ENCODE data around the gene SBF2. TPM values are rescaled to one million over a fixed set of nuclear protein-coding genes. Genes with fewer than 3 reads are reported as not detected.

Gene SBF2
- total RNA-seq, 2 donors from 2014 or later: 22.8 to 23.9 TPM

- TF ChIP-seq, protein P1, sequence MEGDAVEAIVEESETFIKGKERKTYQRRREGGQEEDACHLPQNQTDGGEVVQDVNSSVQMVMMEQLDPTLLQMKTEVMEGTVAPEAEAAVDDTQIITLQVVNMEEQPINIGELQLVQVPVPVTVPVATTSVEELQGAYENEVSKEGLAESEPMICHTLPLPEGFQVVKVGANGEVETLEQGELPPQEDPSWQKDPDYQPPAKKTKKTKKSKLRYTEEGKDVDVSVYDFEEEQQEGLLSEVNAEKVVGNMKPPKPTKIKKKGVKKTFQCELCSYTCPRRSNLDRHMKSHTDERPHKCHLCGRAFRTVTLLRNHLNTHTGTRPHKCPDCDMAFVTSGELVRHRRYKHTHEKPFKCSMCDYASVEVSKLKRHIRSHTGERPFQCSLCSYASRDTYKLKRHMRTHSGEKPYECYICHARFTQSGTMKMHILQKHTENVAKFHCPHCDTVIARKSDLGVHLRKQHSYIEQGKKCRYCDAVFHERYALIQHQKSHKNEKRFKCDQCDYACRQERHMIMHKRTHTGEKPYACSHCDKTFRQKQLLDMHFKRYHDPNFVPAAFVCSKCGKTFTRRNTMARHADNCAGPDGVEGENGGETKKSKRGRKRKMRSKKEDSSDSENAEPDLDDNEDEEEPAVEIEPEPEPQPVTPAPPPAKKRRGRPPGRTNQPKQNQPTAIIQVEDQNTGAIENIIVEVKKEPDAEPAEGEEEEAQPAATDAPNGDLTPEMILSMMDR (IDR thresholded peaks at IDR 0.05): no peak
- Histone ChIP-seq H3K4me1 (no peaks in the 10 kb centered on the region), H3K36me3 (no peaks in the 10 kb centered on the region), H3K4me3 (no peak overlapping the region), H3K27ac (no peak overlapping the region), H3K27me3 (no peaks in the 10 kb centered on the region), H3K9me3 (no peaks in the 10 kb centered on the region)
- DNase-seq (ENCODE audit: low spot score): no peak
Measured at GRCh38 chr11:9886595-9886994, 407.4 kb downstream of the SBF2 start.

DNA sequence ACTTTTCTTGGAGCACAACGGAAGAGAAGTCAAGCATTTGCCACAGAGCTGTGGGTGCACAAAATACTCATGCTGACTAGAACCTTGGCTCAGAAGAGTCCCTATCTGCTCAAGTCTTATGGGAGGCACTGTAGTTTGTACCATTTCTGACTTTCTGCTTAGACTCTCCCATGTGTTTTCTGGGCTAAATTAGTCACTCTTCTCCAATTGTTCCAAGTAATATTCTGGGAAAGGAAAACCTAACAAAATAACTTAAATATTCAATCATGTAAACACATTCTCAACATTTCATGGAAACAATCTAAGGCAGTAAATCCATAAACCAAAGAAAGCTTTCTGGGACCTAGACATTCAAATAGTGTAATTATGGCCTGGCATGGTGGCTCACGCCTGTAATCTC is 409.4 kb downstream of the SBF2 start:
- no peaks in the 10 kb centered on the region for H3K9me3 ChIP-seq
- H3K4me1 ChIP-seq: no peaks in the 10 kb centered on the region
- no peaks in the 10 kb centered on the region for H3K36me3 ChIP-seq
- no peaks in the 10 kb centered on the region for H3K27me3 ChIP-seq
- no peak for DNase-seq (ENCODE audit: low spot score)
- H3K27ac ChIP-seq: no peak overlapping the region
- TF ChIP-seq, protein P1 (IDR thresholded peaks at IDR 0.05): no peak
- H3K4me3 ChIP-seq: no peak overlapping the region

GRCh38 chr11:9880657-9881056 is 413.4 kb downstream of the SBF2 start:
- TF ChIP-seq, protein P1 (IDR thresholded peaks at IDR 0.05): no peak
- H3K27me3 ChIP-seq: no peaks in the 10 kb centered on the region
- no peak overlapping the region for H3K27ac ChIP-seq

DNA sequence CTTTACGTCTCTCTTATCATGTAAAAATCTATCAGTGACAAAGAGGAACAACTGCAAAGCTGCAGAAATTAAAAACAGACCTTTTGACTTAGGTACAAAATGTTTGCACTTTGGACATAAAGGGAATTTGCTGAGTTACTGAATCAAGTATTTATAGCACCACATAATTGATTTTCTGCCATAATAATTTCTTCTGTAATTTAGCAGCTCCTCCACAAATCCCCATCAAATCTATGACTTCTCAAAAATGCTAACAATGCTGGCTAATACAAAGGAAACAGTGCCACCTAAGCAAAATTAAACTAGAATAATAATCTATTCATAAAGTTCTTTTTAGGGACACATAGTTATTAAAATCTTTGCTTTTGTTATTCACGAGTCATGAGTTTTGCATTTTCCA is 415.1 kb downstream of the SBF2 start:
- Histone ChIP-seq H3K9me3 (no peaks in the 10 kb centered on the region), H3K4me3 (no peak overlapping the region), H3K36me3 (no peaks in the 10 kb centered on the region), H3K4me1 (no peaks in the 10 kb centered on the region), H3K27me3 (no peaks in the 10 kb centered on the region), H3K27ac (no peak overlapping the region)
- no peak for DNase-seq (ENCODE audit: low spot score)
- TF ChIP-seq, protein P1 (IDR thresholded peaks at IDR 0.05): no peak

More at GRCh38 chr11:9880657-9881056, 413.4 kb downstream of the SBF2 start:
- no peak for DNase-seq (ENCODE audit: low spot score)
- H3K9me3 ChIP-seq: no peaks in the 10 kb centered on the region
- no peaks in the 10 kb centered on the region for H3K36me3 ChIP-seq
- no peak overlapping the region for H3K4me3 ChIP-seq
- H3K4me1 ChIP-seq: no peaks in the 10 kb centered on the region

- Histone ChIP-seq H3K27ac (no peak overlapping the region), H3K9me3 (no peaks in the 10 kb centered on the region), H3K4me1 (no peaks in the 10 kb centered on the region), H3K27me3 (no peaks in the 10 kb centered on the region), H3K36me3 (no peaks in the 10 kb centered on the region), H3K4me3 (no peak overlapping the region)
- TF ChIP-seq, protein P1 (IDR thresholded peaks at IDR 0.05): no peak
- DNase-seq (ENCODE audit: low spot score): no peak
Measured at GRCh38 chr11:9876331-9876730, 417.7 kb downstream of the SBF2 start.

DNA sequence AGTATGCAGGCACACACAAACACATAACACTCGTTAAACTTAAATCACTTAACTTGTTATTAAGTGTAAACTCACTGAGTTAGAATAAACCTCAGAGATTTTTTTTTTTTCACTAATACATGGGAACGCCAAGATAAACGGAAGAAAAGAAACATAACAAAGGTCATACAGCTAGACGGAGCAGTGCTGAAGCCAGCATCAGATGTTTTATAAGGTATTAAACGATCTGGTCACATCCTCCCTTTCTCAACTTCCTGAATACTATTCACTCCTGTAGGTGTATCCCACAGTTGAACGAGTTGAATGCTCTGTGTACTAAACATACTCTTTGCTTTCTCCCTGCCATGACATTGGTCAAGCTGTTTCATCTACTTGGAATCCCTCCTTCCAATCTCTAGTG is 418.2 kb downstream of the SBF2 start:
- H3K4me1 ChIP-seq: no peaks in the 10 kb centered on the region
- TF ChIP-seq, protein P1 (IDR thresholded peaks at IDR 0.05): no peak
- no peaks in the 10 kb centered on the region for H3K27me3 ChIP-seq
- no peaks in the 10 kb centered on the region for H3K36me3 ChIP-seq
- H3K27ac ChIP-seq: no peak overlapping the region
- no peak for DNase-seq (ENCODE audit: low spot score)
- no peak overlapping the region for H3K4me3 ChIP-seq
- no peaks in the 10 kb centered on the region for H3K9me3 ChIP-seq
